B cell (primary cell): ENCODE results near the gene CEP19. TPM values are rescaled to one million over a fixed set of nuclear protein-coding genes. Genes with fewer than 3 reads are reported as not detected.
A peak's percentile ranks its signal among the peaks of the same experiment; 100 is the strongest.

ENCODE experiments used
- ATAC-seq: fragments of 200-7000 bp; cut with Tn5 transposase; one replicate; pipeline ENCODE4 v1.10.0; 2021; ENCODE audit warnings: low read depth, mild to moderate bottlenecking, moderate number of reproducible peaks, moderate library complexity
- CTCF ChIA-PET: fragments of 350-600 bp; sonication (Branson Sonifier 250); formaldehyde crosslinking; loops from one replicate; lab custom pipeline; 2021; ENCODE audit warnings: antibody characterized with exemption, inconsistent platforms; lab: Charles Lee
- POLR2A ChIA-PET: fragments of 350-600 bp; sonication (Branson Sonifier 250); formaldehyde crosslinking; loops from one replicate; lab custom pipeline; 2021; ENCODE audit warnings: antibody characterized with exemption; lab: Charles Lee
- DNase-seq: peaks from one replicate; pipeline ENCODE4 v3.0.0; 2013
- H2AFZ ChIP-seq: 2 replicates; pipeline ENCODE4 v1.6.1; 2012; ENCODE audit warnings: mild to moderate bottlenecking, low read depth, low read length; ENCODE audit not compliant: insufficient read depth, poor library complexity, severe bottlenecking
- H3K27ac ChIP-seq, 2 donors: 1 replicate in 1 of 2; 2 replicates in 1 of 2; pipeline ENCODE4 v1.5.1; 2012 to 2013; ENCODE audit warnings: low read length in 2 of 2, mild to moderate bottlenecking in 2 of 2, moderate library complexity in 1 of 2
- H3K27me3 ChIP-seq, 4 experiments: fragments of 200-600 bp in 1 of 4; sonication (generic) in 1 of 4; replicated peaks in 1 of 4; 1 replicate in 2 of 4; 2 replicates in 2 of 4; pipeline versions ENCODE4 v1.6.1 to v1.7.0; 2013 to 2016; ENCODE audit warnings: low read length in 3 of 4, mild to moderate bottlenecking in 2 of 4, mixed read lengths in 1 of 4, moderate library complexity in 1 of 4; ENCODE audit not compliant: insufficient read depth in 4 of 4, control insufficient read depth in 3 of 4; ENCODE audit errors: control extremely low read depth in 1 of 4
- H3K36me3 ChIP-seq, 2 experiments: replicated peaks in 1 of 2; 1 replicate in 1 of 2; 2 replicates in 1 of 2; pipeline versions ENCODE4 v1.6.1 to v1.7.1; 2013; ENCODE audit warnings: low read length in 1 of 2; ENCODE audit not compliant: insufficient read depth in 2 of 2, control insufficient read depth in 1 of 2; ENCODE audit errors: control extremely low read depth in 1 of 2, extremely low read depth in 1 of 2
- H3K4me1 ChIP-seq, 2 donors: fragments of 200-600 bp in 1 of 2; sonication (generic) in 1 of 2; 1 replicate in 1 of 2; 2 replicates in 1 of 2; pipeline versions ENCODE4 v1.5.1 to v1.6.1; 2013 to 2017; ENCODE audit warnings: low read length in 2 of 2; ENCODE audit not compliant: control insufficient read depth in 2 of 2, insufficient read depth in 2 of 2
- H3K4me2 ChIP-seq: replicated peaks from 2 replicates; pipeline ENCODE3; 2012; ENCODE audit warnings: mild to moderate bottlenecking, low read depth, low read length; ENCODE audit not compliant: poor library complexity, severe bottlenecking
- H3K4me3 ChIP-seq, 5 experiments: fragments of 200-600 bp in 1 of 5; sonication (generic) in 1 of 5; 1 replicate in 3 of 5; 2 replicates in 2 of 5; pipeline versions ENCODE4 v1.5.1 to v1.7.0; 2011 to 2016; ENCODE audit warnings: low read length in 4 of 5, mild to moderate bottlenecking in 4 of 5, low read depth in 2 of 5, control low read depth in 1 of 5, moderate library complexity in 1 of 5; ENCODE audit not compliant: insufficient read depth in 1 of 5; ENCODE audit errors: control extremely low read depth in 1 of 5, extremely low read depth in 1 of 5
- H3K79me2 ChIP-seq: fragments of 200-600 bp; sonication (generic); one replicate; pipeline ENCODE4 v1.6.0; 2016; ENCODE audit warnings: low read length; ENCODE audit not compliant: control insufficient read depth, insufficient read depth
- H3K9ac ChIP-seq: fragments of 200-600 bp; sonication (generic); 2 replicates; pipeline ENCODE4 v1.6.1; 2017; ENCODE audit warnings: mild to moderate bottlenecking, low read length, moderate library complexity
- H3K9me3 ChIP-seq, 3 donors: one replicate each; pipeline versions ENCODE4 v1.6.1 to v1.7.1; 2013; ENCODE audit warnings: low read length in 2 of 3; ENCODE audit not compliant: control insufficient read depth in 2 of 3, insufficient read depth in 1 of 3; ENCODE audit errors: control extremely low read depth in 1 of 3
- H4K20me1 ChIP-seq: 2 replicates; pipeline ENCODE4 v1.6.0; 2012; ENCODE audit warnings: mild to moderate bottlenecking, low read length; ENCODE audit not compliant: insufficient read depth, control insufficient read depth, poor library complexity, severe bottlenecking
- H3K27ac Mint-ChIP-seq: one replicate; pipeline ENCODE4 v1.8.0; 2021; ENCODE audit warnings: mixed read lengths
- H3K27me3 Mint-ChIP-seq: one replicate; pipeline ENCODE4 v1.8.0; 2021; ENCODE audit warnings: mixed read lengths
- H3K4me1 Mint-ChIP-seq: one replicate; pipeline ENCODE4 v1.8.0; 2021; ENCODE audit warnings: mixed read lengths
- H3K4me3 Mint-ChIP-seq: one replicate; pipeline ENCODE4 v1.8.0; 2021; ENCODE audit warnings: mixed read lengths
- H3K9me3 Mint-ChIP-seq: one replicate; pipeline ENCODE4 v1.8.0; 2022; ENCODE audit warnings: mixed read lengths; ENCODE audit not compliant: insufficient read depth
- EZH2 ChIP-seq: IDR thresholded peaks from 2 replicates; pipeline ENCODE4 v1.6.1; 2012; ENCODE audit warnings: borderline replicate concordance, low read depth, mild to moderate bottlenecking, moderate library complexity, low read length; ENCODE audit not compliant: insufficient read depth, poor library complexity, severe bottlenecking
- WGBS: methylation state at CpG from one replicate; pipeline ENCODE4 v1.1.5; 2013; ENCODE audit warnings: missing lambda C conversion rate; ENCODE audit not compliant: insufficient coverage; 5-methylcytosine and 5-hydroxymethylcytosine counted together
- intact Hi-C: fragments of 100-400 bp; cut with micrococcal nuclease; formaldehyde crosslinking; loops from one replicate; pipeline ENCODE4 v1.10.0; 2022
- polyA plus RNA-seq: library from polyadenylated mRNA; depleted of rRNA; stranded (reverse); fragments of >200 nt; gene quantifications from 2 replicates; pipeline ENCODE4 v1.2.3, GENCODE V29; 2012
- total RNA-seq, 2 donors: library from RNA; stranded (reverse); fragments of 120-200 nt in 1 of 2; gene quantifications; 1 replicate in 1 of 2; 2 replicates in 1 of 2; pipeline versions ENCODE4 v1.2.3 to v1.2.4, GENCODE V29; 2013 to 2022
- TF ChIP-seq, protein P1 (sequence below): fragments of 200-600 bp; IDR thresholded peaks from one replicate; pipeline ENCODE4 v1.8.0; 2022; ENCODE audit warnings: antibody characterized with exemption, mild to moderate bottlenecking

CEP19 gene
- total and polyA plus RNA-seq, 2 donors (not counting 1 experiment from before 2014, with no cell fraction given), result 0.45 to 4.6 TPM

GRCh38 chr3:196684548-196685407 lies 27.3 kb downstream of the CEP19 start:
- Histone ChIP-seq H3K27ac (peak overlapping the region in 1 of 2 donors; percentile 34), H3K4me3 (peak overlapping the region in 2 of 5 experiments; percentile 34 to 37)

More at GRCh38 chr3:196684548-196685407, 27.3 kb downstream of the CEP19 start:
- POLR2A ChIA-PET, result interaction anchor here (0.5 to 1.4 kb wide), 5 partner anchors 10 to 252 kb away, joined by 3 to 7 read pairs (median 3); partner anchors contain the start of gene UBXN7
- H3K36me3 ChIP-seq, result peaks cover 0 to 4% of the 10 kb centered on the region in 2 experiments
- 32% methylated on average over 12 of the region's 24 CpGs for WGBS
- CTCF ChIA-PET, result interaction anchor here (0.6 to 9.2 kb wide), 31 partner anchors 8 to 537 kb away, joined by 3 to 259 read pairs (median 5); partner anchors contain the start of genes CEP19, NCBP2 and PIGX
- H3K9me3 ChIP-seq, result peaks cover 0 to 6% (median 0%) of the 10 kb centered on the region in 3 donors
- no peaks in the 10 kb centered on the region for H3K27me3 ChIP-seq
- no peak for TF ChIP-seq EZH2
- TF ChIP-seq, protein P1, sequence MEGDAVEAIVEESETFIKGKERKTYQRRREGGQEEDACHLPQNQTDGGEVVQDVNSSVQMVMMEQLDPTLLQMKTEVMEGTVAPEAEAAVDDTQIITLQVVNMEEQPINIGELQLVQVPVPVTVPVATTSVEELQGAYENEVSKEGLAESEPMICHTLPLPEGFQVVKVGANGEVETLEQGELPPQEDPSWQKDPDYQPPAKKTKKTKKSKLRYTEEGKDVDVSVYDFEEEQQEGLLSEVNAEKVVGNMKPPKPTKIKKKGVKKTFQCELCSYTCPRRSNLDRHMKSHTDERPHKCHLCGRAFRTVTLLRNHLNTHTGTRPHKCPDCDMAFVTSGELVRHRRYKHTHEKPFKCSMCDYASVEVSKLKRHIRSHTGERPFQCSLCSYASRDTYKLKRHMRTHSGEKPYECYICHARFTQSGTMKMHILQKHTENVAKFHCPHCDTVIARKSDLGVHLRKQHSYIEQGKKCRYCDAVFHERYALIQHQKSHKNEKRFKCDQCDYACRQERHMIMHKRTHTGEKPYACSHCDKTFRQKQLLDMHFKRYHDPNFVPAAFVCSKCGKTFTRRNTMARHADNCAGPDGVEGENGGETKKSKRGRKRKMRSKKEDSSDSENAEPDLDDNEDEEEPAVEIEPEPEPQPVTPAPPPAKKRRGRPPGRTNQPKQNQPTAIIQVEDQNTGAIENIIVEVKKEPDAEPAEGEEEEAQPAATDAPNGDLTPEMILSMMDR, result peak; percentile 87
- peak overlapping the region; percentile 55 for H2AFZ ChIP-seq
- intact Hi-C loops, result loop anchor here (1.0 to 10.0 kb wide), 5 partner anchors 28 to 430 kb away; partner anchors contain the start of genes CEP19 and PIGX
- H3K4me2 ChIP-seq, result peak overlapping the region; percentile 80
- Mint-ChIP-seq H3K4me1 (peaks cover 25% of the 10 kb centered on the region), H3K4me3 (peak overlapping the region; percentile 57), H3K9me3 (peaks cover 3% of the 10 kb centered on the region), H3K27ac (peak overlapping the region; percentile 28), H3K27me3 (no peaks in the 10 kb centered on the region)
- no peaks in the 10 kb centered on the region for H3K79me2 ChIP-seq
- H3K4me1 ChIP-seq, result peaks cover 21 to 26% of the 10 kb centered on the region in 2 donors
- peak; percentile 92 for ATAC-seq
- no peaks in the 10 kb centered on the region for H4K20me1 ChIP-seq
- peak overlapping the region; percentile 44 for H3K9ac ChIP-seq
- DNase-seq, result peak; percentile 87
